K562 (cell line): ENCODE data around the gene PCSK6. TPM values are rescaled to one million over a fixed set of nuclear protein-coding genes. Genes with fewer than 3 reads are reported as not detected.

ENCODE experiments used
- ATAC-seq: fragments of 200-7000 bp; cut with Tn5 transposase; 3 replicates; pipeline ENCODE4 v1.9.1; 2020; ENCODE audit warnings: moderate library complexity
- BruUV-seq: library from RNA; stranded (reverse); fragments of 400-500 nt; replicated peaks from 2 replicates; lab custom pipeline; 2021; lab: Mats Ljungman, UMichigan
- CTCF ChIA-PET: fragments of 300-600 bp; formaldehyde crosslinking; extraction: SDS; loops from one replicate; lab custom pipeline; 2021; ENCODE audit warnings: low intra/inter-chr PET ratio; lab: Yijun Ruan, JAX
- POLR2A ChIA-PET: fragments of 300-600, 350-650 bp; sonication (Branson Sonifier 250); formaldehyde crosslinking; extraction: SDS; loops from one replicate; lab custom pipeline; 2021; ENCODE audit warnings: antibody characterized with exemption, inconsistent platforms; lab: Yijun Ruan, JAX
- DNase-seq, 4 experiments: peaks; one replicate each; pipeline versions ENCODE4 v3.0.0 to v3.0.0-alpha.2; 2011 to 2018; ENCODE audit warnings: low spot score in 3 of 4, mixed read lengths in 3 of 4; ENCODE audit errors: extremely low read depth in 1 of 4
- FAIRE-seq: peaks from 2 replicates; lab custom pipeline; 2011; peaks lifted over from hg19 to GRCh38; lab: Jason Lieb, UNC
- H2AFZ ChIP-seq: 2 replicates; pipeline ENCODE4 v1.6.0; 2011; ENCODE audit warnings: low read depth, low read length, control low read depth, inconsistent platforms
- H3K27ac ChIP-seq: fragments of 200-600 bp; 3 replicates; pipeline ENCODE4 v1.8.0; 2011; ENCODE audit warnings: low read depth, mild to moderate bottlenecking, control low read depth, inconsistent platforms, low read length, moderate library complexity, mixed read lengths; ENCODE audit errors: extremely low read depth
- H3K27me3 ChIP-seq, 2 experiments: fragments of 300-600 bp in 1 of 2; 2 replicates in 1 of 2; 3 replicates in 1 of 2; pipeline versions ENCODE4 v1.6.0 to v1.8.0; 2011; ENCODE audit warnings: inconsistent platforms in 2 of 2, low read length in 2 of 2, mild to moderate bottlenecking in 1 of 2, mixed read lengths in 1 of 2, moderate library complexity in 1 of 2; ENCODE audit not compliant: control insufficient read depth in 2 of 2, insufficient read depth in 2 of 2
- H3K36me3 ChIP-seq: fragments of 300-600 bp; 3 replicates; pipeline ENCODE4 v1.8.0; 2011; ENCODE audit warnings: mild to moderate bottlenecking, low read length, inconsistent platforms; ENCODE audit not compliant: control insufficient read depth, insufficient read depth
- H3K4me1 ChIP-seq, 2 experiments: fragments of 200-600 bp in 1 of 2; replicated peaks in 1 of 2; 2 replicates in 1 of 2; 3 replicates in 1 of 2; pipeline versions ENCODE4 v1.5.1 to v1.8.0; 2011; ENCODE audit warnings: inconsistent platforms in 2 of 2, low read length in 2 of 2, mild to moderate bottlenecking in 1 of 2, mixed read lengths in 1 of 2, moderate library complexity in 1 of 2; ENCODE audit not compliant: control insufficient read depth in 2 of 2, insufficient read depth in 2 of 2
- H3K4me2 ChIP-seq: 2 replicates; pipeline ENCODE4 v1.6.1; 2011; ENCODE audit warnings: low read length, control low read depth, inconsistent platforms, mixed read lengths; ENCODE audit not compliant: insufficient read depth
- H3K4me3 ChIP-seq: fragments of 200-600 bp; sonication (generic), shearing (Covaris generic); 2 replicates; pipeline ENCODE4 v1.5.1; 2016; ENCODE audit warnings: control low read depth, inconsistent platforms
- H3K79me2 ChIP-seq: fragments of 200-600 bp; 3 replicates; pipeline ENCODE4 v1.8.0; 2011; ENCODE audit warnings: low read length, inconsistent platforms; ENCODE audit not compliant: control insufficient read depth, insufficient read depth
- H3K9ac ChIP-seq, 2 experiments: 2 replicates each; pipeline versions ENCODE4 v1.6.0 to v1.6.1; 2011; ENCODE audit warnings: low read depth in 2 of 2, low read length in 2 of 2, control low read depth in 1 of 2, inconsistent platforms in 1 of 2, mild to moderate bottlenecking in 1 of 2, mixed read lengths in 1 of 2; ENCODE audit not compliant: insufficient read depth in 1 of 2
- H3K9me1 ChIP-seq: one replicate; pipeline ENCODE4 v1.6.0; 2011; ENCODE audit warnings: inconsistent platforms, mild to moderate bottlenecking, low read length, moderate library complexity; ENCODE audit not compliant: control insufficient read depth, insufficient read depth
- H3K9me3 ChIP-seq: replicated peaks from 2 replicates; pipeline ENCODE4 v1.5.1; 2011; ENCODE audit warnings: low read depth, low read length, inconsistent platforms; ENCODE audit not compliant: control insufficient read depth, insufficient read depth
- H4K20me1 ChIP-seq: replicated peaks from 2 replicates; pipeline ENCODE4 v1.6.1; 2011; ENCODE audit warnings: low read length, inconsistent platforms, mixed read lengths; ENCODE audit not compliant: control insufficient read depth, insufficient read depth
- CBFA2T3 ChIP-seq: fragments of 450-650 bp; IDR thresholded peaks from 2 replicates; pipeline ENCODE4 v1.6.1; 2017
- ESRRB ChIP-seq: fragments of 250-450 bp; sonication (Bioruptor Pico); IDR thresholded peaks from 2 replicates; pipeline ENCODE4 v1.5.0; 2020; ENCODE audit warnings: mild to moderate bottlenecking, moderate library complexity, borderline replicate concordance
- KDM1A ChIP-seq, 2 experiments: fragments of 450-650 bp; IDR thresholded peaks; 2 replicates each; pipeline ENCODE4 v1.6.1; 2016; ENCODE audit warnings: mild to moderate bottlenecking in 2 of 2
- NR3C1 ChIP-seq: sonication (generic); formaldehyde crosslinking; IDR thresholded peaks from 2 replicates; pipeline ENCODE4 v1.8.1; 2022; ENCODE audit warnings: missing genetic modification reagents
- PCBP2 ChIP-seq: fragments of 200-400 bp; formaldehyde crosslinking; IDR thresholded peaks from 2 replicates; pipeline ENCODE4 v1.6.1; 2018; ENCODE audit warnings: low read length, low read depth, mild to moderate bottlenecking, moderate library complexity; ENCODE audit not compliant: poor library complexity, severe bottlenecking
- PHF8 ChIP-seq: fragments of 200-600 bp; sonication (generic); IDR thresholded peaks from 2 replicates; pipeline ENCODE4 v1.6.1; 2012; ENCODE audit warnings: mixed run types, mild to moderate bottlenecking, inconsistent platforms, low read length, moderate library complexity, borderline replicate concordance
- PURB ChIP-seq: sonication (generic); formaldehyde crosslinking; IDR thresholded peaks from 2 replicates; pipeline ENCODE4 v1.9.0; 2021; ENCODE audit warnings: low read depth, mild to moderate bottlenecking, missing genetic modification reagents
- RCOR1 ChIP-seq, 2 experiments: IDR thresholded peaks; 2 replicates each; pipeline ENCODE4 v1.6.1; 2012; ENCODE audit warnings: low read depth in 2 of 2, low read length in 2 of 2, borderline replicate concordance in 1 of 2, improper control_type of control experiment in 1 of 2
- SRSF7 ChIP-seq: fragments of 200-400 bp; formaldehyde crosslinking; optimal IDR thresholded peaks from 2 replicates; pipeline ENCODE3; 2017; ENCODE audit warnings: mild to moderate bottlenecking, low read depth, low read length
- ZKSCAN1 ChIP-seq: fragments of 150-350 bp; IDR thresholded peaks from 2 replicates; pipeline ENCODE4 v1.6.1; 2016; ENCODE audit warnings: low read depth, low read length
- WGBS: fragments of 100-300 bp; shearing (Covaris generic); methylation state at CpG from one replicate; pipeline ENCODE4 v1.1.6; 2016; ENCODE audit warnings: low coverage, mixed read lengths; ENCODE audit not compliant: insufficient coverage; ENCODE audit errors: missing lambda C conversion rate; 5-methylcytosine and 5-hydroxymethylcytosine counted together
- in situ Hi-C: fragments of 300-500 bp; cut with MboI; formaldehyde crosslinking; loops from 4 replicates; pipeline ENCODE4 v1.15.0; 2018; ENCODE audit warnings: inconsistent platforms, mixed read lengths
- intact Hi-C: fragments of 100-400 bp; cut with micrococcal nuclease; formaldehyde crosslinking; loops from 2 replicates; pipeline ENCODE4 v1.14.2; 2022
- polyA plus RNA-seq, 8 experiments: library from polyadenylated mRNA; depleted of rRNA in 4 of 8; stranded (reverse) in 5 of 8; unstranded in 3 of 8; fragments of >200 nt; fragmentation: Nextera tagmentation in 2 of 8; fragmentation: Illumina TruSeq in 1 of 8; extraction: Ambion mirVana in 2 of 8; extraction: Trizol in 1 of 8; gene quantifications; 2 replicates each; pipeline versions ENCODE4 v1.2.1 to v1.2.3, GENCODE V29; 2011 to 2014; ENCODE audit warnings: inconsistent platforms in 1 of 8, missing spikeins in 1 of 8
- total RNA-seq, 7 experiments: library from RNA; depleted of rRNA in 6 of 7; stranded (reverse); fragments of >200 nt in 6 of 7; fragmentation: Illumina TruSeq in 2 of 7; extraction: Trizol in 2 of 7; gene quantifications; 2 replicates each; pipeline versions ENCODE4 v1.2.1 to v1.2.3, GENCODE V29; 2011 to 2021; ENCODE audit warnings: low replicate concordance in 1 of 7
- TF ChIP-seq, protein P1 (sequence below): sonication (generic); formaldehyde crosslinking; IDR thresholded peaks from 2 replicates; pipeline ENCODE4 v1.8.0; 2022; ENCODE audit warnings: missing genetic modification reagents, mild to moderate bottlenecking, borderline replicate concordance

Gene PCSK6
- total and polyA plus RNA-seq, 9 of the 15 experiments (the other 6 are each of a cell fraction or from before 2014, with no cell fraction given), result 2.2 to 32.6 (median 14.5) TPM

DNA sequence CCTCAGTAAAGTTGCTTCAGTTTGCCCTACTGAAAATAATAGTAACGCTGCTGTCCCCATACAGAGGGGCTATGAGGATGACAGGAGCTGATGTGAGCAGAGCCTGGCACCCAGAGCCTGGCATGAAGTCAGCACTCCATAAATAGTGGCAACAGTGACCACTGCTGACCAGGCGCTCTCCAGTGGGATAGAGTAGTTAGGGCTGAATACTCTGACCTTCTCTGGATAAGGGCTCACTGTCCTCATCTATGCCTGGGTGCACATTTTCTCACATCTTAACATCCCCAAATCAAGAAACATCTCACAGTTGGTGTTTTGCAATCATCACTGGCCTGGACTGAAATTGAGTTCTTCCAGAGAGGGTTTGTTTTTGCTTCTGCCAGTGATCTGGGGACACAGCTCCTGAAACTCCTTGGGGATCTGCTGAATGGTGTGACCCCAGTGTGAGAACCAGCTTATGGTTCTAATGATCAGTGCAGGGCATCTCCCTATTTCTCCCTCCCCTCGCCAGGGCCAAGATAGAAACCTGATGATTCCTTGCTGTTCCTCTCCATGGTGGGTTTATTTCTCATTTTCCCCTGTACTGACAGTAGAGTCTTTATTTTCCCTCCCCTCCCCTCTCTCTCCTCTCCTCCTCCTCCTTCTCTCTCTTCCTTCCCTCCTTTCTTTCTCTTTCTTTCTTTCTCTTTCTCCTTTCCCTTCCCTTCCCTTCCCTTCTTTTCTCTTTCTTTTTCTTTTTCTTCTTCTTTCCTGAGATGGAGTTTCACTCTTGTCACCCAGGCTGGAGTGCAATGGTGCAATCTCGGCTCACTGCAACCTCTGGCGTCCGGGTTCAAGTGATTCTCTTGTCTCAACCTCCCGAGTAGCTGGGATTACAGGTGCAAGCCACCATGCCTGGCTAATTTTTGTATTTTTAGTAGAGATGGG is 3.5 kb upstream of the PCSK6 start (continued):
- TF ChIP-seq PCBP2 (peak; percentile 66), SRSF7 (no peak)

DNA sequence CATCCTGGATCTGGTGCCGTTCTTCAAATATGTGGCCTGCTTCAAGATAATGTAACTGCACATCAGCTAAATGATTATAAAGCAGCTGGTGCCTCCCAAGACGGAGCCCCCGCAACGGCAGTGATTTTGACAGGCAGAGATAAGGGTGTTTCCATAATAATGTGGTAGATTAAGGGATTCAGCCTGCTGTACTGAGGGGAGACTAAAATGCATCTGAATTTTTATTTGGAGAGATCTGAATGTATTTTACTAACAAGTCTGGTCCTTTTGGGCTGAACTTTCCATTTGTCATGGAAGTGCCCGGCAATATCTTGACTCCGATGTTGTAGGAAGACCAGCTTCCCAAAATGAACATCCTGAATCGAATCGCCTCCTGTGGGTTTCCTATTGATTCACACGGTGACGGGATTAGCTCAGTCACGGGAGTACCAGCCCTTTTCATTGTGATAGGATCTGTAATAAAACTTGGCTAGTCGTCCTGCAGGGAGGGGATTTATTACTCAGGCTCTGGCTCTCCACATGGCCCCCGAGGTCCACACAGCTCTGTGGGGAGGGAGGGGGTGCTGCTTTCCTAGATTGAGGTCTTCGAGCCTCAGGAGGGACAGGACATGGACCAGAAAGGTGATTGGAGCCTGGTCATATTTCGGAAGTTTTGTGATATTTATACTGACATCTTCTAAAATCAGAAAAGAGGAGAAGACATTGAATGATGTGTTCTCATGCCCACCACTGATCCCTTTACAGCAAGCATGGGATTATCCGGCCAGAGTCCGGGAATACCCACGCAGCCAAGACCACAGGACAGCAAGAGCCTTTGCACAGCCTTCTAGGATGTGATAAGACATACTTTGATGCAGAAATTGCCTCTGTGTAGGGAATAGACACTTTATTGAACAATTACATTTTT is 2.5 kb upstream of the PCSK6 start:
- TF ChIP-seq KDM1A (IDR thresholded peaks at IDR 0.05), result peak; percentile 68
- peak; percentile 61 for TF ChIP-seq CBFA2T3
- TF ChIP-seq ESRRB (CRISPR knock-in tag), result no peak
- no peak for TF ChIP-seq ZKSCAN1
- TF ChIP-seq PHF8, result no peak
- 0 out of 4 replicates have a peak, but pooled peaks of 1 of the 2 experiments have one; percentile 35 for TF ChIP-seq RCOR1 (IDR thresholded peaks at IDR 0.05; ENCODE audit: borderline replicate concordance in 1 of 2, low read depth in 2 of 2, low read length in 2 of 2)
- TF ChIP-seq PURB, result no peak
- TF ChIP-seq NR3C1 (CRISPR knock-in tag), result no peak
- TF ChIP-seq, protein P1, sequence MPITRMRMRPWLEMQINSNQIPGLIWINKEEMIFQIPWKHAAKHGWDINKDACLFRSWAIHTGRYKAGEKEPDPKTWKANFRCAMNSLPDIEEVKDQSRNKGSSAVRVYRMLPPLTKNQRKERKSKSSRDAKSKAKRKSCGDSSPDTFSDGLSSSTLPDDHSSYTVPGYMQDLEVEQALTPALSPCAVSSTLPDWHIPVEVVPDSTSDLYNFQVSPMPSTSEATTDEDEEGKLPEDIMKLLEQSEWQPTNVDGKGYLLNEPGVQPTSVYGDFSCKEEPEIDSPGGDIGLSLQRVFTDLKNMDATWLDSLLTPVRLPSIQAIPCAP (CRISPR knock-in tag), result no peak
- Histone ChIP-seq H3K27ac (no peak overlapping the region), H3K4me2 (no peak overlapping the region), H3K79me2 (peaks cover 18% of the 10 kb centered on the region), H3K4me3 (no peak overlapping the region), H3K9me1 (no peaks in the 10 kb centered on the region), H4K20me1 (no peaks in the 10 kb centered on the region), H3K4me1 (peaks cover 11 to 32% of the 10 kb centered on the region in 2 experiments; a peak in 4 of 5 replicates), H3K9me3 (0 out of 2 replicates have a peak, but pooled peaks cover 2% of the 10 kb centered on the region), H3K9ac (no peak overlapping the region), H3K36me3 (peaks cover 6% of the 10 kb centered on the region; the same call in 2 of the 3 replicates), H3K27me3 (peaks cover 0 to 16% of the 10 kb centered on the region in 2 experiments; a peak in 3 of 5 replicates), H2AFZ (no peak overlapping the region)
- no TSS peak for BruUV-seq
- FAIRE-seq (peak; percentile 69), DNase-seq (no peak), ATAC-seq (no peak)
- 27% methylated on average over 18 of the region's 18 CpGs for WGBS
- in situ Hi-C loops (loop anchor here (10.0 kb wide), 1 partner anchor 187 kb away; no protein-coding TSS in a partner anchor), intact Hi-C loops (no loop called here)
- CTCF ChIA-PET, result no interaction called here
- POLR2A ChIA-PET, result interaction anchor here (0.5 to 1.1 kb wide), 4 partner anchors 9 to 162 kb away, joined by 3 to 4 read pairs (median 4); no protein-coding TSS in a partner anchor
